DND-41 (cell line): Measurements from ENCODE around the gene MBP.

Experiments used
- ATAC-seq: fragments of 200-7000 bp; cut with Tn5 transposase; 3 replicates; pipeline ENCODE4 v1.9.1; 2021; ENCODE audit warnings: low read depth; ENCODE audit not compliant: insufficient read depth
- DNase-seq: peaks from one replicate; pipeline ENCODE4 v3.0.0-alpha.2; 2020
- H2AFZ ChIP-seq: 2 replicates; pipeline ENCODE4 v1.6.0; 2012; ENCODE audit warnings: low read depth, low read length
- H3K27ac ChIP-seq: 2 replicates; pipeline ENCODE4 v1.5.1; 2012; ENCODE audit warnings: low read length, inconsistent platforms
- H3K27me3 ChIP-seq: fragments of 200-600 bp; sonication (generic); 2 replicates; pipeline ENCODE4 v1.6.0; 2012; ENCODE audit warnings: low read length, mild to moderate bottlenecking, inconsistent platforms; ENCODE audit not compliant: insufficient read depth, poor library complexity
- H3K36me3 ChIP-seq: 2 replicates; pipeline ENCODE4 v1.5.1; 2012; ENCODE audit warnings: low read length, inconsistent platforms; ENCODE audit not compliant: insufficient read depth
- H3K4me1 ChIP-seq: 2 replicates; pipeline ENCODE4 v1.5.1; 2012; ENCODE audit warnings: mild to moderate bottlenecking, low read length; ENCODE audit not compliant: insufficient read depth
- H3K4me2 ChIP-seq: 2 replicates; pipeline ENCODE4 v1.6.0; 2012; ENCODE audit warnings: mild to moderate bottlenecking, moderate library complexity, low read length, inconsistent platforms; ENCODE audit not compliant: insufficient read depth
- H3K4me3 ChIP-seq, 2 experiments: fragments of 200-600 bp in 1 of 2; shearing (Covaris generic) in 1 of 2; 2 replicates each; pipeline ENCODE4 v1.5.1; 2012 to 2016; ENCODE audit warnings: inconsistent platforms in 2 of 2, low read length in 2 of 2, mild to moderate bottlenecking in 2 of 2, low read depth in 1 of 2, moderate library complexity in 1 of 2
- H3K79me2 ChIP-seq: 2 replicates; pipeline ENCODE4 v1.6.0; 2012; ENCODE audit warnings: low read length, inconsistent platforms; ENCODE audit not compliant: insufficient read depth
- H3K9ac ChIP-seq: 2 replicates; pipeline ENCODE4 v1.6.0; 2012; ENCODE audit warnings: low read depth, mild to moderate bottlenecking, inconsistent platforms, low read length, moderate library complexity
- H3K9me3 ChIP-seq: 2 replicates; pipeline ENCODE4 v1.5.1; 2012; ENCODE audit warnings: low read length, moderate library complexity, mild to moderate bottlenecking, inconsistent platforms; ENCODE audit not compliant: insufficient read depth, severe bottlenecking
- H4K20me1 ChIP-seq: 2 replicates; pipeline ENCODE4 v1.6.0; 2012; ENCODE audit warnings: low read length; ENCODE audit not compliant: insufficient read depth
- EZH2 ChIP-seq: IDR thresholded peaks from 3 replicates; pipeline ENCODE4 v1.6.1; 2012; ENCODE audit warnings: borderline replicate concordance, low read depth, mild to moderate bottlenecking, moderate library complexity, low read length, inconsistent platforms; ENCODE audit not compliant: severe bottlenecking
- TF ChIP-seq, protein P1 (sequence below): IDR thresholded peaks from 2 replicates; pipeline ENCODE4 v1.5.1; 2012; ENCODE audit warnings: borderline replicate concordance, low read length, moderate library complexity, mild to moderate bottlenecking; ENCODE audit not compliant: poor library complexity, severe bottlenecking; ENCODE audit errors: extremely low read depth

Gene MBP

DNA sequence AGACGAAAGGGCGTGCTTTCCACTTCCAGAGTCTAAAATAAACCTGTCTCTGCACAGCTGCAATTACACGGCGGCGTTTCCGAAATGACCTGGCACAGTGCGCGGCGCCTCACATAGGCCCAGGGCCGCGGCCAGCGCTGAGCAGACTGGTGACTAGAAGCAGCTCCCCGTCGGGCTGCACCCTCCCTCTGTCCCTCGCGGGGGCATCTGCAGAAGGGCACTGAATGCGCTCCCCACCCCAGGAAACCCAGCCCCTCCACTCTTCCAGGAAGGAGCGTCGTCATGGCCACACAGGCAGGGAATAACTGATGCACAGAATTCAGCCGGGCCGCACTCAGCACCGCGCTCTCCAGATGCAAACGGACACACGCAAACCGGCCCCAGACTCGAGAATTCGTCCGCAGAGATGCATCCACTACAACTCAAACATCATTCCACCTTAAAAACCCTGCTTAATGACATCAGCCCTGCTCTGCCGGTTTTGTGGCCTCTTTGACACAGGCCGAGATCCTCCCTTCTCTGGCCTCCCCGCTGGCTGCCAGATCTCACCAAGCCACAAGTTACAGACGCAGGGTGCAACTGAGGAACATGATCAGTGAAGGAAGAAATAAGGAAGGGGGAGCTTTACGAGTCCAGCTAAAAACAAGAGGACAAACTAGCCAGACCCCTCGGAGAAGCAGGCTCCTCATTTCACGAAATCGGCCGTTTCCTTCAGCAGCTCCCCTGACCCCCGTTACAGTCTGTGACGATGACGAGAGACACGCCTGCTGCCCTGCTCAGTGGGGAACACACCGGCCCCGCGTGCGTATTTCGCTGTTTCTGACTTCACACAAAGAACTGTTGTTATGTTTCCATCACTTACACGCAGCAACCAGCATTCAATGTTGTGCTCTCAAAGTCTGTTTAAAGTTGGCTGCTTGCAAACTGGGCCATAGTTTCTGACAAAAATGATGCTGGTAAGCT, 40.2 kb downstream of the MBP start:
- Histone ChIP-seq H3K4me1 (peaks cover 41% of the 10 kb centered on the region), H3K4me2 (no peak overlapping the region), H3K79me2 (peaks cover 90% of the 10 kb centered on the region), H3K9ac (no peak overlapping the region), H3K36me3 (peaks cover 53% of the 10 kb centered on the region), H3K27ac (peak overlapping the region; percentile 56), H3K27me3 (no peaks in the 10 kb centered on the region), H2AFZ (no peak overlapping the region), H4K20me1 (no peaks in the 10 kb centered on the region), H3K9me3 (no peaks in the 10 kb centered on the region), H3K4me3 (no peak overlapping the region)
- no peak for TF ChIP-seq EZH2
- TF ChIP-seq, protein P1, sequence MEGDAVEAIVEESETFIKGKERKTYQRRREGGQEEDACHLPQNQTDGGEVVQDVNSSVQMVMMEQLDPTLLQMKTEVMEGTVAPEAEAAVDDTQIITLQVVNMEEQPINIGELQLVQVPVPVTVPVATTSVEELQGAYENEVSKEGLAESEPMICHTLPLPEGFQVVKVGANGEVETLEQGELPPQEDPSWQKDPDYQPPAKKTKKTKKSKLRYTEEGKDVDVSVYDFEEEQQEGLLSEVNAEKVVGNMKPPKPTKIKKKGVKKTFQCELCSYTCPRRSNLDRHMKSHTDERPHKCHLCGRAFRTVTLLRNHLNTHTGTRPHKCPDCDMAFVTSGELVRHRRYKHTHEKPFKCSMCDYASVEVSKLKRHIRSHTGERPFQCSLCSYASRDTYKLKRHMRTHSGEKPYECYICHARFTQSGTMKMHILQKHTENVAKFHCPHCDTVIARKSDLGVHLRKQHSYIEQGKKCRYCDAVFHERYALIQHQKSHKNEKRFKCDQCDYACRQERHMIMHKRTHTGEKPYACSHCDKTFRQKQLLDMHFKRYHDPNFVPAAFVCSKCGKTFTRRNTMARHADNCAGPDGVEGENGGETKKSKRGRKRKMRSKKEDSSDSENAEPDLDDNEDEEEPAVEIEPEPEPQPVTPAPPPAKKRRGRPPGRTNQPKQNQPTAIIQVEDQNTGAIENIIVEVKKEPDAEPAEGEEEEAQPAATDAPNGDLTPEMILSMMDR = no peak
- ATAC-seq = peak; percentile 35; the same call in 1 of the 3 replicates
- DNase-seq = no peak

GRCh38 chr18:77091366-77091765, 41.2 kb downstream of the MBP start:
- H3K9me3 ChIP-seq = no peaks in the 10 kb centered on the region
- H3K27ac ChIP-seq = peak overlapping the region; percentile 49; the same call in 1 of the 2 replicates
- ATAC-seq = peak; percentile 29; the same call in 1 of the 3 replicates
- DNase-seq = no peak
- TF ChIP-seq, protein P1 = no peak
- no peak for TF ChIP-seq EZH2
- no peak overlapping the region for H2AFZ ChIP-seq
- H3K27me3 ChIP-seq = no peaks in the 10 kb centered on the region
- H3K36me3 ChIP-seq = peaks cover 44% of the 10 kb centered on the region
- H3K4me1 ChIP-seq = peaks cover 31% of the 10 kb centered on the region
- H4K20me1 ChIP-seq = no peaks in the 10 kb centered on the region
- H3K9ac ChIP-seq = no peak overlapping the region
- no peak overlapping the region for H3K4me2 ChIP-seq
- H3K4me3 ChIP-seq = no peak overlapping the region
- peaks cover 80% of the 10 kb centered on the region for H3K79me2 ChIP-seq

DNA sequence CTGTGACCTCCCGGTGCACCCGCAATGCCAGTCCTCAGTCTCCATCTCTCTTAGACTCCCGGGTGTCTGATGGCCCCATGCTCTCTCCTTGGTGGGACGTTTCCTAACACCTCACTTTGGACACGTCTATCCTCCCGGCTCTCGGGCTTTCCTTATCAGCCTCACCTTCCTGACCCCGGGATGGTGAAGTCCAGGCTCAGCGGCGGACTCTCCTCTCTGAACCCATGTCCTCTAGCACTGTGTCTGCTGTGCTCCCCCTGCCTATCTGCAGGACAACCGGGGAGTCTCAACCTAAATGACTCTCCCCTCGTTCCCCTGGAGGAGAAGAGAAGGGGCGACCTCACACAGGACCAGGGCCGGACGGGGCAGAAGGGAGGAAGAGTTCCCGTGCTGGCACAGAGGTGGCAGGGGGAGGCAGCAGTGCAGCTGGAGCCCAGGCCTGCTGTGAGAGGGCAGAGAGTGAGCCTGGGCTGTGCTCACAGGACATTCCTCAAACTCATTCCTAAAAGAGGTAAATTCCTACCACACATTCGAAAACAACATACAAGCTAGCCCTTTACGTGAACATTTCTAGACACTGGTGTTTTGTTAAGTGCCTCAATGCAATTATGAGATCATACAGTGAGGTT, 41.9 kb downstream of the MBP start:
- Histone ChIP-seq H3K4me2 (no peak overlapping the region), H4K20me1 (no peaks in the 10 kb centered on the region), H3K27me3 (no peaks in the 10 kb centered on the region), H3K9me3 (no peaks in the 10 kb centered on the region), H3K79me2 (peaks cover 79% of the 10 kb centered on the region), H3K4me3 (no peak overlapping the region), H3K4me1 (peaks cover 27% of the 10 kb centered on the region), H3K36me3 (peaks cover 39% of the 10 kb centered on the region), H2AFZ (no peak overlapping the region), H3K9ac (no peak overlapping the region), H3K27ac (peak overlapping the region; percentile 60)
- DNase-seq (no peak), ATAC-seq (no peak)
- TF ChIP-seq, protein P1 = no peak
- no peak for TF ChIP-seq EZH2
